NCI-H1105 (cell line): ENCODE results near the gene PXDC1.

ENCODE experiments used
- DNase-seq: peaks from one replicate; lab custom pipeline; 2025; lab: John Stamatoyannopoulos, UW

The PXDC1 gene

DNA sequence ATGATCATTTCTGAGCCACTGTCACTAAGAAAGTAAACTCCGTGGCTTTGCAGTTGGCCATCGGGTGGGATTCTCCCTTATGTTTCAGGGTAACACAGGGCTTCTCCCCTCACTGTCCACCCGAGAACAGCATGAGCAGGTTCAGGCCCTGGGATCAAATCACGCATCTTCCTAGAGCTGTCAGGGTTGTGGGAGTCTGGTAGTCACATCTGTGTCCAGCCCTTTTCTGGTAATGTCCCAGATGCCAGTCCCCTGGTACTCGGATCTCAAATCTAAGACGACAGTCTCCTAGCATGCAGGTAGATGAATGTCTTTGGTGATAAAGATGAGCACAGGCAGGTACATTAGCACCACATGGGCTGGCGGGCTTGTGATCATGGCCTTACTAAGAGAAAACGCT lies 4.8 kb downstream of the PXDC1 start:
- DNase-seq: no peak

GRCh38 chr6:3746119-3746691 lies 5.3 kb downstream of the PXDC1 start:
- no peak for DNase-seq

DNA sequence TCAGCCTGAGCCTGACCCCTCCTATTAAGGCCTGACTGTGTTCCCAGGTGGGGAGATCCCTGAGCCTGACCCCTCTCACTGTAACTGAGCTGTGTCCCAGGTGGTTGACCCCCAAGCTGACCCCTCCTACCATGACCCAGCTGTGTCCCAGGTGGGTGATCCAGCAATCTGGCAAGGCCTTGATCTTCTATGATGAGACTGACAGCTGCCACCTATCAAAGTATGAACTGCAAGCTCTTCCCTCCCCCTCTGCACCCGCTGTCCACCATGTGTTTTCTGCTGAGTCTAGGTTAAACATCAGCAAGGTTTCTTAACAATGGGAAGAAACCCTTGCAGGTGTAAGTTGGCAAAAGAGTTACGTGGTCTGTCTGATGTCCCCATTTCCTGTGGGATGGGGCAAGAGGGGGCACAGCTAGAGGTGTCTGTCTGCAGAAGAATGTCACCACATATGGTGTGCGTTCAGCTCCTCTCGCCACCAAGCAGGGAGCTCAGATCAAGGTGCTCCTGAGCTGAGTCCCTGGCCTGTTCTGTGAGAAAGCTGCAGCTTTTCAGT lies 5.9 kb downstream of the PXDC1 start:
- DNase-seq: no peak

- no peak for DNase-seq
Observed at GRCh38 chr6:3744901-3745470, 6.5 kb downstream of the PXDC1 start.

DNA sequence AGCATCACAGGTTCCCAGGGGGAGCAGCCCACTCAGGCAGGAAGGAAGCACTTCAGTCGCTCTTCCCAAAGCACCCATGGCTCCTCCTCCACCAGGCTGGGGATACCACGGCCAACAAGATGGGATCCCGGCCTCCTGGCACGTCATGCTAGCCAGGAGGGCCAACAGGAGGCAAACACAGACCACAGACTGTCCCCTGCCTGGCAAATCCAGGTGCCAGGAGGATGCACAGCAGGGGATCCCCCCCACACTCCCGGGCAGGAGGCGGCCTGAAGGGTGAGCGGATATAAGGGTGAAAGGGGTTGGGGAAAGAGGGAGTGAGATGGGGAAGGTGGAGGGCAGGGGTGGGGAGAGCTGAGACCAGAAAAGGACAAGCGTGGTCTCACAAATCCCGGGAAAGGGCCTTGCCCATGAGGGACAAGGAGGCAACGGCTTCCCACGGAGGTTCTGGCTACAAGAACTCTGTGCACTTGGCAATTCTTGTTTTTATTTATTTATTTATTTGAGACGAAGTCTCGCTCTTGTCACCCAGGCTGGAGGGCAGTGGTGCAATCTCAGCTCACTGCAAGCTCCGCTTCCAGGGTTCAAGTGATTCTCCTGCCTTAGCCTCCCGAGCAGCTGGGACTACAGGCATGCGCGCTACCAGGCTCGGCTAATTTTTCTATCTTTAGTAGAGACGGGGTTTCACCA lies 7.2 kb downstream of the PXDC1 start:
- no peak for DNase-seq

- DNase-seq: no peak
Observed at GRCh38 chr6:3743541-3743940, 8.0 kb downstream of the PXDC1 start.

DNA sequence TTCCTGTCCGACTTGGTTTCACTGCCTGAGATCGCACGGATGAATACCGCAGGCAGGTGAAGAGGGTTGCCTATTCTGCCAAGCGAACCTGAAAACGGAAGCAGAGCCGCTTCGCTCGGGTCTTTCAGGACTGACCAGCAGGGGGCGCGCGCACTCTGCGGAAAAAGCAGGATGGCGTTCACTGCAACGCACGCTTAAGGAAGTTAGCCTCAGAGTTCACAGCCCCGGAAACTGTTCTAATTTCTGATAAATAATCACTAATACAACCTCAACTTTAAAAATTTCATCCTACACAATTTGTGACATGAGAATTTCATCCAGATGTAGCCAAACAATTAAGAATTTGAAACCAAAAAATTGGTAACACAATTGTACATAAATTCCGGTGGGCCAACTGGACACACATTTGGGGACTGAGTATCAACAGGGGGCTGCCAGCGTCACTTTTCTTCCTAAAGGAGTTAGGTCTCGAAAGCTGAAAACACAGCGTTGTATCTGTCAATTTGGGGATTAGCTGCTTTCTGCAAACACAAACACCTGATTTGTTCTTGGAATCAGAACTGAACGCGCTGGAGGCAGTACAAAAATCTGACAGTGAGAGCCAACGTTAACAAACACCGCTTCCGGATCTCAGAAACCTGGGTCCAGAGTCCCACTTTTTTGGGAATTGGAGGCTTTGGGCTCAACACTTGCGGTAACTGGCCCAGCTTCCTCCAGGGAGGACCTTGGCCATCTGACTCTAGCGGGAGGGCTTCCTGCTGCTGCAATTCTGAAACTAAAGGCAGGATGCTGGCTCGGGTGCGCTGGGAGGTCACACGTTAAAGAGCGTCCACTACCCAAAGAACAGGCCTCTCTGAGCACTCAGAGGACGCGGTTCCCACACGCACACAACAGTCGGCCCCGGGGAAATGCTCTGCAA lies 8.8 kb downstream of the PXDC1 start:
- DNase-seq: peak; percentile 79

- no peak for DNase-seq
Observed at GRCh38 chr6:3742076-3742425, 9.5 kb downstream of the PXDC1 start.

DNA sequence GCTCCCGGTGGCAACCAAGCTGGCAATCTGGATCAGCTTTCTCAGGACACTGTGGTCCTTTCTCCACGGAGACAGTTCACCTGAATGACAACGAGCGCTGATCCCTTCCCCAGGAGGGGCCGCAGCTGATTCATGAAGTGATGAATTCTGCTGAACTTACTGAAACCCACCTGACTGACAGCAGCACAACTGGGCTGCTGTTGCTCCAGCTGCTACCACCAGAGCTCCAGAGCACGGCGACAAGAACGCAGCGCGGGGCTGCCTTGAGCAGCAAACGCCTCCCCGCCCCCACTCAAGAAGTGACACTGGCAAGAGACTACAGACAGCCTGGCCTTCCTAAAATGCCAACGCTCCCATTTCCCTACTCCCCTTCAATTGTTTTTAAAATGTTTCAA lies 10.0 kb downstream of the PXDC1 start:
- no peak for DNase-seq

DNA sequence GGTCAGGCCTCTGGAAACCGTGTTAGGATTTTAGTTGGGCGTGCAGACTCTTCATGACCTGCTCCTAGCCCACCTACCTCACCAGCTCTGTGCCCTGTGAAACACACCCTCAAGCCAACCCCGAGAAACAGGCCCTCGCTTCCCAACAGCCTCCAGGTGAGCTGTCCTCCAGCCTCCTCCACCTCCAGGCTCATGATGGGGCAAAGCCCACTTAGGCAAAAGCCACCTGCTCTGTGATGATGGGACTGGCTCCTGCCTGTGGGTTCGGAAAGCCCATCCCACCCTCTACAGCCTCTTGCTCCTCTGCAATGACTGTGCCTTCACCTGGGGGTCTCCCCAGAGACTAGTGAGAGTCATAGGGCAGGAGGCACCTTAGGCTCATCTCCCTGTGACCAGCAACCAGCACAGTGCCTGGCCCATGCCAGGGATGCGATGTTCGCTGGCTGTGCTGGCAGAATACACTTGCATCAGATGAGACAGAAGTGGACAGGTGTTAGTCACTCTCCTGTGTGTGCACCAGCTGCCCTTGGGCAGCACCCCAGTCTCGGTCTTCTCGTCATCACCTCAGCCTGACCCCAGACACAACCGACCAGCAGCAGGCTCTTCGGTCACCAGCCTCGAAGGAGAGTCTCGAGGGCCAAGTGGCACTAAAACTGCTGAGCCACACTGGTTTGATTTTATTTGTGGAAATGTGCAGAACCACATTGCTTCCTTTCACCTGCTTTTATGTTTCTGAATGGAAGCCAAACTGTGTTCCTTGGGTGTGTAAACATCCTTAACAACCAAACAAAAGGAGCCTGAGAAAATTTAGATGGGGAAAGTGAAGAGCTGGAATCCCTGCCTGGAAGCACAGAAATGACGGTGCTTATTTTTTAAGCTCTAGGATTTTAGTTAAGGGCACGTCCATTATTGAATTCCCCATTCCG lies 10.7 kb downstream of the PXDC1 start:
- DNase-seq: no peak

DNA sequence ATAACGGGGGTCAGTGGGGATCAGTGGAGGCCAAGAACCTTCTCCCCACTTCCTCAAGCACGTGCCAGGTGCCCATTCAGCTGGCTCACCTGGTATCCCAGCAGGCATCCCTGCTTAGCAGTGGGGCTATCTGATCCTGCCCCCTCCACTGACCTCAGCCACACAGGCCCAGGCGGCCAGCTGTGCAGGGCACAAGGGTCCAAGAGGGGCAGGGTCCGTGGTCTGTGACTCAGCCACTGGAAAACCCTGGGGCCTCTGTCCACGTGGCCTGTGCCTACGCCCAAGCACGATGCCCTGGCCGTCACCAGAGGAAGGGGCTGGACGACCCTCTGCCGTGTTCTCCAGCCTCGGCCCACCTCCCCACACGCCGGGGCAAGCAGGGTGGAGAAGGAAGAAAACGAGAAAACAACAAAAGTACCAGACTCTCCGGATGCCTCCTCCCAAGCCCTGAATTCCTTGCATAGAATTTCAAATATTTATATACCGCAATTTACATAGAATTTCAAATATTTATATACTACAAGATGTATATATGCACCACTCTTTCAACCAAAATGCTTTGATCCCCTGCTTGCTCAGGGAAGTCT lies 12.1 kb downstream of the PXDC1 start:
- no peak for DNase-seq

DNA sequence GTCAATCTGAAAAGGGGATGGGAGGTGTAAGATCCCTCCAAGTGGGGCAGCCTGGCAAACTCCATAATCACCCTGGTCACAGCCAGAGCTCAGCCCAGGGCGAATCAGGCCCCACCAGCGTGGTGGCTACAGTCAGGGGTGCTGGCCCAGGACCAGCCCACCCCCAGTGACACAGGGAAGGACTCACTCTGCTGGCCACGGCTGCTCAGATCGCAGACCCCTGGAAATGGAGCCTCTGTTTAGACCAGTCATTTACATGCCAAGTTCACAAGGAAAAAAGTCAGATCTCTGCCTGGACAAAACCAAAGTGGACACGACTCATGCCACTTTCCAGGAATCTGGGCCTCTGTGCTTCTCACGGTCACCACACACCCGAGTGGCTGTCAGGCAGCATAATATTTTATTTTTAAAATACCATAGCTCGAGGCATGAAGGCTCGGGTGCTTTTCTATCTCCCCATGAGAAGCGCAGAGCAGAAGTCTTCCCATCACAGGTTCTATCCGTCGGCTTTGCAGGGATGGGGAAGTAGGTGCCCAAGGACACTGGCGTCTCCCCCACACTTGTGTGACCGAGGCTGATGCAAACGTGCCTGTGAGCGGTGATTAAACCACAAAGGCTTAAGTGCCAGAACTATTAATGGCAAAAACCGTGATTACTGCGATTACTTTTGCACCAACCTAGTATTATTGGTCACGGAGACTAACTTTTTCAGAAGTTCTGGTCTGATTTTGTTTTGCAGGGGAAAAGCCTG lies 13.0 kb downstream of the PXDC1 start:
- DNase-seq: no peak

- DNase-seq: no peak
Observed at GRCh38 chr6:3737831-3738210, 13.7 kb downstream of the PXDC1 start.

- DNase-seq: no peak
Observed at GRCh38 chr6:3737149-3737830, 14.2 kb downstream of the PXDC1 start.

DNA sequence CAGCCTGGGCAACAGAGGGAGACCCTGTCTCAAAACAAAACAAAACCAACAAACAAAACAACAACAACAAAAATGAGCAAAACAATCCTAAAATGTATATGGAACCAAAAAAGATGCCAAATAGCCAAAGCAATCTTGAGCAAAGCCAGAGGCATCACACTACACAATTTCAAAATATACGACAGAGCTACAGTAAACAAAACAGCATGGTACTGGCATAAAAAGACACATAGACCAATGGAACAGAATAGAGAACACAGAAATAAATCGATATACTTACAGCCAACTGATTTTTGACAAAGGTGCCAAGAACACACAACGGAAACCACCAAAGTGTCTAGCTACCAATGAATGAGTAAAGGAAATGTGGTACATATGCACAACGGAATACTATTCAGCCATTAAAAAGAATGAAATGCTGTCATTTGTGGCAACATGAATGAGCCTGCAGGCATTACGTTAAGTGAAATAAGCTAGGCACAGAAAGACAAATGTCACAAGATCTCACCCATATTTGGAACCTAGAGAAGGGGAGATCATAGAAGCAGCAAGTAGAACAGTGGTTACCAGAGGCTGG lies 16.4 kb downstream of the PXDC1 start:
- no peak for DNase-seq

- no peak for DNase-seq
Observed at GRCh38 chr6:3734023-3734422, 17.5 kb downstream of the PXDC1 start.

GRCh38 chr6:3733321-3733925 lies 18.1 kb downstream of the PXDC1 start:
- DNase-seq: no peak

DNA sequence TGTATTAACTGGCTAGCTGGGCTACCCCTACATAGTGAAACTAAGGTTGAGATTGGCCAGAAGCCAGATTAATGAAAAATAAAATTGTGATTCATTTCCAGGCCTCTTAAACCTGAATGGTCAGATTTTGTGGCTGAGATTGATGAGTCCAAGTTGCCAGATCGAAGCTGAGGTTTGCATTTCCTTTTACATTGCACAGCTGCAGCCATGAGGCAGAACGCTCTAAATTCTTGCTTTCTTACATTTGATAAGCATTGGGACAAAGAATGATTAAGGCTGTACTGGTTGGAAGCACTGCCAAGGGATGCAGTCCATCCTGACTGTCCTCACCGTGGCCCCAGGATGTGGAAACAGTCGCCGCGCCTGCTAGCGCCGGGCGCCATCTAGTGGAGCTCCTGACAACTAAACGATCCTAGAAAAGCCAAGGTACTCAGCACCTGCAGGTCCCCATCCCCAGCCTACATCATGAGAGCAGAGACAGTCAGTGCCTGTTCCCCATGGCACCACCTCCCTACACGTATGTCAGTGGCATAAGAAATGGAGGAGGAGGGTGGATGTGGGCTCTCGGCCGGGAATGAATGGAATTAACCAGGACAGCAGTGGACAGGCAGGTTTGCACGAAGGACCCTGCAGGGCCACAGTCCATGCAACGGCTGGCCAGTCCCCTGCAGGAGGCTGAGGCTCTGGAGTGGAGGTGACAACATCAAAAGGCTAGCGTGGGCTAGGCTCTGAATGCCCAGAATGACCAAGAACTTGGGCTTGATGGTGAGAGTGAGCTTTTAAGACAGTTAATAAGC lies 19.0 kb downstream of the PXDC1 start:
- peak; percentile 74 for DNase-seq
